A673 (cell line): ENCODE measurements around the gene PCP4L1.
A peak's percentile ranks its signal among the peaks of the same experiment; 100 is the strongest.

ENCODE experiments used
- CTCF ChIP-seq: fragments of 300-800, 200-600 bp; sonication (generic); conservative IDR thresholded peaks from 2 replicates; pipeline ENCODE4 v1.5.1; 2017; ENCODE audit warnings: low read depth, mild to moderate bottlenecking, antibody characterized with exemption, low read length, moderate library complexity, mixed read lengths
- EZH2 ChIP-seq: fragments of 200-600 bp; sonication (generic); IDR thresholded peaks from 2 replicates; pipeline ENCODE4 v1.6.1; 2017; ENCODE audit warnings: borderline replicate concordance, low read depth, mild to moderate bottlenecking, mixed read lengths, antibody characterized with exemption, low read length; ENCODE audit not compliant: poor library complexity, severe bottlenecking

- TF ChIP-seq CTCF (0 out of 2 replicates have a peak, but pooled peaks have one; percentile 16), EZH2 (no peak)
These were observed 28.6 kb upstream of the PCP4L1 start for GRCh38 chr1:161229896-161230295.
